HepG2 (cell line): ENCODE data around the gene ZNF440. TPM values are rescaled to one million over a fixed set of nuclear protein-coding genes. Genes with fewer than 3 reads are reported as not detected.

Experiments
- CENPX ChIP-seq: sonication (generic); formaldehyde crosslinking; IDR thresholded peaks from 2 replicates; pipeline ENCODE4 v1.9.0; 2021; ENCODE audit warnings: mild to moderate bottlenecking, missing genetic modification reagents, moderate library complexity
- GRHL1 ChIP-seq: sonication (generic); formaldehyde crosslinking; conservative IDR thresholded peaks from 2 replicates; pipeline ENCODE4 v1.8.0; 2022; ENCODE audit warnings: missing genetic modification reagents
- HMGXB3 ChIP-seq: sonication (generic); formaldehyde crosslinking; IDR thresholded peaks from 2 replicates; pipeline ENCODE4 v1.4.0; 2020; ENCODE audit warnings: missing genetic modification reagents, borderline replicate concordance
- KDM5A ChIP-seq: fragments of 200-600 bp; sonication (generic); IDR thresholded peaks from 2 replicates; pipeline ENCODE4 v1.7.0; 2018; ENCODE audit warnings: antibody characterized with exemption, mild to moderate bottlenecking, low read length, borderline replicate concordance
- MLXIP ChIP-seq: sonication (generic); formaldehyde crosslinking; IDR thresholded peaks from 2 replicates; pipeline ENCODE4 v1.9.0; 2021; ENCODE audit warnings: missing genetic modification reagents, borderline replicate concordance
- PBX2 ChIP-seq: IDR thresholded peaks from 2 replicates; pipeline ENCODE4 v1.6.1; 2016; ENCODE audit warnings: control low read depth
- REST ChIP-seq, 2 experiments: IDR thresholded peaks; 2 replicates each; pipeline ENCODE4 v1.6.1; 2011 to 2012; ENCODE audit warnings: low read length in 2 of 2, borderline replicate concordance in 1 of 2, low read depth in 1 of 2, mild to moderate bottlenecking in 1 of 2, moderate library complexity in 1 of 2
- SMAD9 ChIP-seq: sonication (generic); formaldehyde crosslinking; IDR thresholded peaks from 2 replicates; pipeline ENCODE4 v1.5.1; 2020; ENCODE audit warnings: mild to moderate bottlenecking, missing genetic modification reagents
- ZNF660 ChIP-seq: sonication (generic); formaldehyde crosslinking; IDR thresholded peaks from 2 replicates; pipeline ENCODE4 v1.5.1; 2020; ENCODE audit warnings: mild to moderate bottlenecking, low read depth, missing genetic modification reagents, borderline replicate concordance
- ZNF773 ChIP-seq: sonication (generic); formaldehyde crosslinking; IDR thresholded peaks from 2 replicates; pipeline ENCODE4 v1.4.0; 2020; ENCODE audit warnings: missing genetic modification reagents, borderline replicate concordance
- polyA plus RNA-seq, 8 experiments: library from polyadenylated mRNA; depleted of rRNA in 3 of 8; stranded (reverse) in 7 of 8; unstranded in 1 of 8; fragments of >200 nt; fragmentation: Illumina TruSeq in 4 of 8; extraction: Trizol in 4 of 8; gene quantifications; 2 replicates each; pipeline versions ENCODE4 v1.2.1 to v1.2.3, GENCODE V29; 2011 to 2016; ENCODE audit warnings: low read depth in 4 of 8, missing spikeins in 1 of 8, mixed read lengths in 1 of 8; ENCODE audit not compliant: insufficient read depth in 1 of 8
- total RNA-seq, 5 experiments: library from RNA; depleted of rRNA; stranded (reverse); fragments of >200 nt; fragmentation: Illumina TruSeq; extraction: Trizol; gene quantifications; 2 replicates each; pipeline ENCODE4 v1.2.3, GENCODE V29; 2016; ENCODE audit warnings: low read depth in 1 of 5

The ZNF440 gene
- total and polyA plus RNA-seq, 2 of the 13 experiments (the other 11 are each of a cell fraction or from before 2014, with no cell fraction given): 2.7 to 12.4 TPM

- TF ChIP-seq PBX2 (peak; percentile 87), CENPX (no peak), ZNF660 (CRISPR knock-in tag) (no peak), KDM5A (peak; percentile 33; the same call in 1 of the 2 replicates), SMAD9 (CRISPR knock-in tag) (peak; percentile 54; the same call in 1 of the 2 replicates), GRHL1 (CRISPR knock-in tag) (no peak), REST (IDR thresholded peaks at IDR 0.05; ENCODE audit: borderline replicate concordance in 1 of 2, low read depth in 1 of 2, low read length in 2 of 2) (peak in 1 of 2 experiments; percentile 31; a peak in 1 of 4 replicates), MLXIP (CRISPR knock-in tag) (no peak), ZNF773 (CRISPR knock-in tag) (no peak), HMGXB3 (CRISPR knock-in tag) (no peak)
Observed at GRCh38 chr19:11798391-11799330, 15.4 kb upstream of the ZNF440 start, which contains the start of gene ZNF491 (continued).
